Prostate gland (tissue), 2 donors: ENCODE data around the gene RBM20. TPM values are rescaled to one million over a fixed set of nuclear protein-coding genes. Genes with fewer than 3 reads are reported as not detected.

Experiments
- DNase-seq: peaks from one replicate; pipeline ENCODE4 v3.0.0-alpha.2; 2019; ENCODE audit warnings: low spot score
- H3K27ac ChIP-seq, 2 donors: fragments of 200-600 bp; sonication (generic); 2 replicates each; pipeline ENCODE4 v1.5.1; 2017 to 2019
- H3K27me3 ChIP-seq: fragments of 200-600 bp; sonication (generic); replicated peaks from 2 replicates; pipeline ENCODE4 v1.5.1; 2019; ENCODE audit not compliant: insufficient read depth
- H3K36me3 ChIP-seq, 2 donors: fragments of 200-600 bp; sonication (generic); 1 replicate in 1 of 2; 2 replicates in 1 of 2; pipeline versions ENCODE4 v1.5.1 to v1.8.1; 2017 to 2019
- H3K4me1 ChIP-seq: fragments of 200-600 bp; sonication (generic); replicated peaks from 2 replicates; pipeline ENCODE4 v1.5.1; 2019
- H3K4me3 ChIP-seq, 2 donors: fragments of 200-600 bp; sonication (generic); 2 replicates each; pipeline ENCODE4 v1.5.1; 2017 to 2019
- H3K9me3 ChIP-seq: fragments of 200-600 bp; sonication (generic); 2 replicates; pipeline ENCODE4 v1.5.1; 2017
- POLR2A ChIP-seq: fragments of 450-650 bp; IDR thresholded peaks from one replicate; pipeline ENCODE4 v1.6.1; 2016; ENCODE audit warnings: antibody characterized with exemption, mild to moderate bottlenecking
- POLR2AphosphoS5 ChIP-seq: sonication (generic); formaldehyde crosslinking; IDR thresholded peaks from one replicate; pipeline ENCODE4 v1.6.1; 2017; ENCODE audit warnings: antibody characterized with exemption
- WGBS: methylation state at CpG from one replicate; pipeline ENCODE4 v1.1.5; 2018; 5-methylcytosine and 5-hydroxymethylcytosine counted together
- intact Hi-C: fragments of 100-400 bp; cut with DNase I; formaldehyde crosslinking; loops from one replicate; pipeline ENCODE4 v1.14.2; 2022
- total RNA-seq, 2 donors: library from RNA; depleted of rRNA; stranded (reverse); fragments of >200 nt; gene quantifications; one replicate each; pipeline ENCODE4 v1.1.0, GENCODE V29; 2016
- TF ChIP-seq, protein P1 (sequence below), 4 experiments: fragments of 200-600 bp in 2 of 4; fragments of 450-650 bp in 2 of 4; sonication (generic) in 2 of 4; IDR thresholded peaks; 1 replicate in 3 of 4; 2 replicates in 1 of 4; pipeline ENCODE4 v1.5.1; 2016 to 2019; ENCODE audit warnings: antibody characterized with exemption in 4 of 4, mild to moderate bottlenecking in 2 of 4, moderate library complexity in 2 of 4

Gene RBM20
- total RNA-seq, 2 donors from 2014 or later, result 0.41 to 2.8 TPM

DNA sequence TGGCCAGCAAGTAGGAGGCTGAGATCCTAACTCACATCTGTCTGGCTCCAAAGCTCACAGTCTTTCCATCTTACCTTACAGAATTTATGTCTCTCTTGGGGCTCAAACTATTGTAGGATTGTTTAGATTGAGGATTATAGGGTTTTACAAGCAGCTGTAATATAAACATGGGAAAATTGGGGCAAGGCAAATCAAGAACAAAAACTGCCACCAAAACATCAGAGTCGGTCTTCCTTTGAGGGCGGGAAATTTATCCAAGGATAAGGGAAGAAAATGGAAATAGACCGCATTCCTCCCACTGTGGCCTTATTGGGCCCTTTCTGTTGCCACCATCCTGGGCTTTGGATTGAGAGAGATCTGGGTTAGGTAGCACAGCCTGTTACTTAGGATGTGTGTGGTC, 22.5 kb downstream of the RBM20 start:
- Histone ChIP-seq H3K27ac (no peak overlapping the region), H3K4me1 (no peaks in the 10 kb centered on the region), H3K4me3 (no peak overlapping the region), H3K9me3 (no peaks in the 10 kb centered on the region), H3K27me3 (no peaks in the 10 kb centered on the region), H3K36me3 (no peaks in the 10 kb centered on the region)
- 68% methylated on average over 3 of the region's 3 CpGs for WGBS
- TF ChIP-seq, protein P1, sequence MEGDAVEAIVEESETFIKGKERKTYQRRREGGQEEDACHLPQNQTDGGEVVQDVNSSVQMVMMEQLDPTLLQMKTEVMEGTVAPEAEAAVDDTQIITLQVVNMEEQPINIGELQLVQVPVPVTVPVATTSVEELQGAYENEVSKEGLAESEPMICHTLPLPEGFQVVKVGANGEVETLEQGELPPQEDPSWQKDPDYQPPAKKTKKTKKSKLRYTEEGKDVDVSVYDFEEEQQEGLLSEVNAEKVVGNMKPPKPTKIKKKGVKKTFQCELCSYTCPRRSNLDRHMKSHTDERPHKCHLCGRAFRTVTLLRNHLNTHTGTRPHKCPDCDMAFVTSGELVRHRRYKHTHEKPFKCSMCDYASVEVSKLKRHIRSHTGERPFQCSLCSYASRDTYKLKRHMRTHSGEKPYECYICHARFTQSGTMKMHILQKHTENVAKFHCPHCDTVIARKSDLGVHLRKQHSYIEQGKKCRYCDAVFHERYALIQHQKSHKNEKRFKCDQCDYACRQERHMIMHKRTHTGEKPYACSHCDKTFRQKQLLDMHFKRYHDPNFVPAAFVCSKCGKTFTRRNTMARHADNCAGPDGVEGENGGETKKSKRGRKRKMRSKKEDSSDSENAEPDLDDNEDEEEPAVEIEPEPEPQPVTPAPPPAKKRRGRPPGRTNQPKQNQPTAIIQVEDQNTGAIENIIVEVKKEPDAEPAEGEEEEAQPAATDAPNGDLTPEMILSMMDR (IDR thresholded peaks at IDR 0.05), result no peak
- TF ChIP-seq POLR2A (no peak), POLR2AphosphoS5 (no peak)
- no peak for DNase-seq
- intact Hi-C loops, result no loop called here

DNA sequence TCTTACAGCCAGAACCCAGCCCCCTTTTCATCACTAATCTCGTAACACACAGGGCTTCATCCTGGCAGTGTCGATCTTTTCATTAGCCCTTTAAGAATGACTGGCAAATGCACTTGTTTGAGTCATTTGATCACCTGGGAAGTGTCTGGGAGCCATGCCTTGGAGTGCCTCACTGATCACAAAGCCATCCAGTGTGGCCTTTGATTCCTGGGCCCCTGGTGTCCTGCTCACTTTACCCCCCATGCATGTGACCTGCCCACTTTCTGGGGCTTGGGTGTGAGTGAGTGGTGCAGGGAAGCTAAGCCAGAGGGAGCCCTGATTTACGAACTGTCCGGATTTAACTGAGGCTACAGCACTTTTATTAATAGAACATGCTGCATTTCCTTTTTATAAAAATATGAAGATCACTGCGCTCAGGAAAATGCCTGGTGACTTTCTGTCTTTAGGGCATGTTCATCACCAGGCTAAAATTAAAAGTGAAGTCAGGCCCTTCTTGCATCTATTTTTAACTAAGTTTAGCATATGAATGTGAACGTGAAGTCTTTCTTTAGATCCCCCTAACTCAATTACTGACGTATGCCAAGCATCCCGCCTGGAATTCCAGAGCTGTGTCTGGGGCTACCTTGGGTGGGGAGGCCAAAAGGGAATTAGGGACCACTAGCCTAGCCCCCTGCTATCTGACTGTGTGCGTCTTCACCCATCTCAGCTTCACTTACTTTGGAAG, 23.6 kb downstream of the RBM20 start:
- Histone ChIP-seq H3K27ac (no peak overlapping the region), H3K27me3 (no peaks in the 10 kb centered on the region), H3K36me3 (no peaks in the 10 kb centered on the region), H3K4me3 (no peak overlapping the region), H3K4me1 (no peaks in the 10 kb centered on the region), H3K9me3 (no peaks in the 10 kb centered on the region)
- TF ChIP-seq POLR2A (no peak), POLR2AphosphoS5 (no peak)
- TF ChIP-seq, protein P1 (IDR thresholded peaks at IDR 0.05), result no peak
- WGBS, result 62% methylated on average over 9 of the region's 9 CpGs
- no peak for DNase-seq
- intact Hi-C loops, result no loop called here

DNA sequence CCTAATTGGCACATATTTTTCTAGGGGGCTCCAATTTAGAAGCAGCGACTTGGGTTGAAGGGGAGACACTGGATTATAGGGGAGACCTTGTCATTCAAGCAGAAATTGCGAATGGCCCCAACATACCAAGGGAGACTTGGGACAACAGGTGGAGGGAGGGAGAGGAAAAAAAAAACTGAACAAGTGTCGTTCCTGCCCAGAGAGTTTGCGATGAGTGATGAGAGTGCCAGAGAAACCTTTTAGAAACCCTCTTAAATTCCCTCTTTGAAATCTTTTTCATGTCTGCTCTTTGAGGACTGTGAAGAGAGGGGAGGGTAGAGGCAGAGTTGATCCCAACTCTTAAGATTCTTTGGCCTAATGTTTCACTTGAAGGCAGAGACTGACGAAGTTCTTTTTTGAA, 24.3 kb downstream of the RBM20 start:
- Histone ChIP-seq H3K36me3 (no peaks in the 10 kb centered on the region), H3K4me3 (no peak overlapping the region), H3K4me1 (no peaks in the 10 kb centered on the region), H3K27me3 (no peaks in the 10 kb centered on the region), H3K9me3 (no peaks in the 10 kb centered on the region), H3K27ac (no peak overlapping the region)
- DNase-seq, result no peak
- no peak for TF ChIP-seq POLR2A
- TF ChIP-seq, protein P1 (IDR thresholded peaks at IDR 0.05), result no peak
- intact Hi-C loops, result no loop called here
- 53% methylated on average over 5 of the region's 5 CpGs for WGBS

DNA sequence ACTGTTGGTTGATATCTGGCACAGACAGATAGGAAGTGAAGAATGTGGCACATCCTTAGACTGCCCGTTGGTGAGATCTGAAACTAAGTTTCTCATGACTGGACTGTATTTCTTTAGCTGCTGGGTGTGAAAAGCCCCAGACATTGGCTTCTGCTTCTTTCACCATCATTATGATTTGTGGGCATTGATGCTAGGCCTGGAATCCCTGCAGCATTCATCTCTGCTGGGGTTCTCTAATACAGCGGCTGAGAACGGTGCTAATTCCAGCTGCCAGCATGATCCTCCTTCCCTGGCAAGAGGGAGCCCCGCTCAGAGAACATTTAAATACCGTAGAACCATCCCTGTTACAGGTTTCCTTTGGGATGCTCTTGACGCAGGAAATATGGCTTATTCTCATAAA, 26.2 kb downstream of the RBM20 start:
- Histone ChIP-seq H3K27ac (no peak overlapping the region), H3K27me3 (no peaks in the 10 kb centered on the region), H3K4me3 (no peak overlapping the region), H3K9me3 (no peaks in the 10 kb centered on the region), H3K36me3 (no peaks in the 10 kb centered on the region), H3K4me1 (no peaks in the 10 kb centered on the region)
- 90% methylated on average over 6 of the region's 6 CpGs for WGBS
- intact Hi-C loops, result loop anchor here (5.0 kb wide), 1 partner anchor 58 kb away; no protein-coding TSS in a partner anchor
- DNase-seq, result no peak
- TF ChIP-seq, protein P1 (IDR thresholded peaks at IDR 0.05), result no peak
- TF ChIP-seq POLR2A, result no peak
- no peak for TF ChIP-seq POLR2AphosphoS5
